Ishikawa (cell line): ENCODE data around the gene CCDC88C.

Experiments used
- CEBPB ChIP-seq: IDR thresholded peaks from 2 replicates; pipeline ENCODE4 v1.6.1; 2012
- CREB1 ChIP-seq: IDR thresholded peaks from 2 replicates; pipeline ENCODE4 v1.6.1; 2012; ENCODE audit warnings: low read depth
- EGR1 ChIP-seq: IDR thresholded peaks from 2 replicates; pipeline ENCODE4 v1.6.1; 2012
- EP300 ChIP-seq: IDR thresholded peaks from 2 replicates; pipeline ENCODE4 v1.6.1; 2012; ENCODE audit warnings: borderline replicate concordance
- FOXM1 ChIP-seq: IDR thresholded peaks from 2 replicates; pipeline ENCODE4 v1.6.1; 2012; ENCODE audit warnings: low read depth, borderline replicate concordance
- MAX ChIP-seq: IDR thresholded peaks from 2 replicates; pipeline ENCODE4 v1.6.1; 2012
- NFIC ChIP-seq: IDR thresholded peaks from 2 replicates; pipeline ENCODE4 v1.6.1; 2012
- RAD21 ChIP-seq: IDR thresholded peaks from 2 replicates; pipeline ENCODE4 v1.6.1; 2012; ENCODE audit warnings: low read depth
- REST ChIP-seq: IDR thresholded peaks from 2 replicates; pipeline ENCODE4 v1.6.1; 2012; ENCODE audit warnings: low read depth, mild to moderate bottlenecking
- TAF1 ChIP-seq: IDR thresholded peaks from 2 replicates; pipeline ENCODE4 v1.6.1; 2012; ENCODE audit warnings: low read depth, mild to moderate bottlenecking
- TCF12 ChIP-seq: IDR thresholded peaks from 2 replicates; pipeline ENCODE4 v1.6.1; 2012; ENCODE audit warnings: low read depth
- TEAD4 ChIP-seq: IDR thresholded peaks from 2 replicates; pipeline ENCODE4 v1.6.1; 2012
- USF1 ChIP-seq: IDR thresholded peaks from 2 replicates; pipeline ENCODE4 v1.6.1; 2012
- YY1 ChIP-seq: IDR thresholded peaks from 2 replicates; pipeline ENCODE4 v1.6.1; 2012; ENCODE audit warnings: low read depth
- ZBTB7A ChIP-seq: IDR thresholded peaks from 2 replicates; pipeline ENCODE4 v1.6.1; 2012; ENCODE audit warnings: low read depth

CCDC88C gene

GRCh38 chr14:91416744-91417119, 888 bp downstream of the CCDC88C start:
- TF ChIP-seq RAD21: no peak
- no peak for TF ChIP-seq EP300
- TF ChIP-seq TEAD4: no peak
- 0 out of 2 replicates have a peak, but pooled peaks have one; percentile 16 for TF ChIP-seq ZBTB7A
- no peak for TF ChIP-seq TCF12
- 0 out of 2 replicates have a peak, but pooled peaks have one; percentile 20 for TF ChIP-seq EGR1
- no peak; the same call in 1 of the 2 replicates for TF ChIP-seq TAF1

DNA sequence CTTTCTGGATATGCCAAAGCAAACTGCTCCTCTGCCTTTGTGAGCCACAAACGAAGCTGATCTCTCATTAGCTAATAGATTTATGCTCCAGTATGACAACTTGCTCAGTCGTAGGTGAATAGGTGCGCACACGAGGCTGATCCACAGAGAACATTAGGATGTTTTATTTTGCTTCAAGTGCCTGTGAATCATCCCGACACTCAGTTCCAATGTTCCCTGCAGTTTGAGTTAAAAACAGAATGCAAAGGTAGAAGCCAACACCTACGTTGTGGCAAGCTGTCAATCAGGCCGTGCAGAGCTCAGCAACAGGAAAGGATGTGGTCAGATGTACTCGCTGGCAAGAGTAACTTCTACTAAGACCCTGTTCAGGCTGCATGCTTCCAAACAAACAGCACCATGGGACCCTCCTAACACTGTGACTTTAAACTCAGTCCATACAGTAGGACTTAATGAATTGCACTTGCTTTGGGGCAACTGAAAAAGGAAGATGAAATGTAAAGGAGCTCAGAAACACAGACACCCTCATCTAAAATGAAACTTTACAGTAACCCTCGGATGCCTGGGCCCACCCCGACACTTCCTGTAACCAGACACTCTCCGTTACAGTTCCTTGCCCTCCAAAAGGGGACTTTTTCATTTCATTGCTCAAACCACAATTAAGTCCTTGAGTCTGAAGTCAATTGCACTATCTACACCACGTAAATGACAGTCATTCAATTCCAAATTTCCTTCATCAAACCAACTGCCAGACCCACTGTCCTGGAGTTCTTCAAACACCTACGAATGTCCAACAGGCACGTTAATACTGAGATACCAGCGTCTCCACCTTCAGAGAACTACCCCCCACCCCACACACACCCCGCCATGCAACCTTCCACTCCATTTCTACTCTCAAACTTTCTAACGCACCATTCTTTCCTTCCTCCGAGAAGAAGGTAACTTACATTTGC, 1.6 kb downstream of the CCDC88C start:
- TF ChIP-seq USF1: no peak
- no peak for TF ChIP-seq REST
- TF ChIP-seq TEAD4: no peak
- no peak for TF ChIP-seq TCF12
- TF ChIP-seq EP300: no peak
- TF ChIP-seq NFIC: no peak
- TF ChIP-seq CEBPB: no peak
- no peak for TF ChIP-seq ZBTB7A
- TF ChIP-seq EGR1: no peak
- no peak for TF ChIP-seq FOXM1
- TF ChIP-seq YY1: no peak
- no peak for TF ChIP-seq TAF1
- TF ChIP-seq RAD21: no peak
- no peak for TF ChIP-seq CREB1
- no peak for TF ChIP-seq MAX

DNA sequence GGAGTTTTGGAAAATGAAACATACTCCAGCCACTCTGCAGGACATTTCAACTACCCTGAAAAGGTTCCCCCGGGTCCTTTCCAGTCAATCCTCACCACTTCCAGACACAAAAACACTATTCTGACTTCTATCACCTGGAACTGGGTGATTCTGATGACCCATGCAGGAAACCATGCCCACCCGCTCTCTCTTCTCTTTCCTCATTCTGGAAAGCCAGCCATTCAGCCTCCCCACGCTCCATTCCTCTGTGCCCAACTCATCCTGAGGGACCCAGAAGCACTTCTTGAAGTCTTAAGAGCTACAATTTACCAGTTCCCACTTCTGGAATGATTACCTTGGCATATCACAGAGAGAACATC, 3.2 kb downstream of the CCDC88C start:
- no peak for TF ChIP-seq MAX
- no peak for TF ChIP-seq ZBTB7A
- no peak for TF ChIP-seq EP300

GRCh38 chr14:91413547-91414474, 3.8 kb downstream of the CCDC88C start:
- peak; percentile 97 for TF ChIP-seq USF1
- TF ChIP-seq TEAD4: no peak
- TF ChIP-seq MAX: peak; percentile 66
- peak; percentile 53; the same call in 1 of the 2 replicates for TF ChIP-seq CEBPB
- TF ChIP-seq TCF12: no peak
- TF ChIP-seq FOXM1: no peak

- TF ChIP-seq EGR1: no peak
- TF ChIP-seq TAF1: no peak
- no peak for TF ChIP-seq NFIC
- TF ChIP-seq EP300: no peak
- no peak for TF ChIP-seq REST
- TF ChIP-seq YY1: no peak
- no peak for TF ChIP-seq TCF12
- TF ChIP-seq USF1: no peak
- TF ChIP-seq ZBTB7A: no peak
- TF ChIP-seq TEAD4: no peak
- no peak for TF ChIP-seq CEBPB
- no peak for TF ChIP-seq FOXM1
- no peak for TF ChIP-seq CREB1
- no peak for TF ChIP-seq MAX
Observed at GRCh38 chr14:91412939-91413338, 4.7 kb downstream of the CCDC88C start.
